ENCODE results near the gene SPAG5.

Gene SPAG5

GRCh38 chr17:28570716-28571360, 28.0 kb downstream of the SPAG5 start:
- DNase-seq: no peak

- no peak for DNase-seq
Observed at GRCh38 chr17:28569446-28569845, 29.4 kb downstream of the SPAG5 start.

- DNase-seq: no peak
Observed at GRCh38 chr17:28567604-28568003, 31.2 kb downstream of the SPAG5 start.

- DNase-seq: no peak
Observed at GRCh38 chr17:28563475-28563874, 35.4 kb downstream of the SPAG5 start.

GRCh38 chr17:28555022-28555421, 43.8 kb downstream of the SPAG5 start:
- no peak for DNase-seq

GRCh38 chr17:28554565-28554964, 44.3 kb downstream of the SPAG5 start:
- no peak for DNase-seq

GRCh38 chr17:28553000-28553505, 45.8 kb downstream of the SPAG5 start:
- no peak for DNase-seq

- DNase-seq: no peak
Observed at GRCh38 chr17:28552176-28552999, 46.4 kb downstream of the SPAG5 start, which contains the start of gene UNC119. UNC119 (minus strand) TSS chr17:28552624; CDS start chr17:28552557, 67 bp downstream.

GRCh38 chr17:28551421-28552175, 47.2 kb downstream of the SPAG5 start:
- no peak for DNase-seq

- DNase-seq: no peak
Observed at GRCh38 chr17:28550858-28551257, 48.0 kb downstream of the SPAG5 start.

GRCh38 chr17:28549236-28550132, 49.3 kb downstream of the SPAG5 start:
- no peak for DNase-seq

GRCh38 chr17:28548417-28549130, 50.3 kb downstream of the SPAG5 start:
- no peak for DNase-seq

- DNase-seq: no peak
Observed at GRCh38 chr17:28547623-28548416, 51.0 kb downstream of the SPAG5 start.

GRCh38 chr17:28547096-28547622, 51.7 kb downstream of the SPAG5 start:
- no peak for DNase-seq

- no peak for DNase-seq
Observed at GRCh38 chr17:28545787-28546415, 52.9 kb downstream of the SPAG5 start.

- DNase-seq: no peak
Observed at GRCh38 chr17:28545141-28545503, 53.7 kb downstream of the SPAG5 start.

- DNase-seq: no peak
Observed at GRCh38 chr17:28544402-28545140, 54.3 kb downstream of the SPAG5 start.

- DNase-seq: no peak
Observed at GRCh38 chr17:28541439-28541838, 57.4 kb downstream of the SPAG5 start.

GRCh38 chr17:28540231-28540630, 58.6 kb downstream of the SPAG5 start:
- DNase-seq: no peak

Data from NCI-H187 treated with DMSO at 0.1 percent for 48 hours (cell line).